CMK (cell line): ENCODE results near the gene DNAJB5.
A peak's percentile ranks its signal among the peaks of the same experiment; 100 is the strongest.
"Not testable (repeated sequence)": the region's sequence is repeated elsewhere in the genome, so short reads cannot be mapped to it uniquely, and the experiment has no call there.

Experiments
- DNase-seq: peaks from one replicate; pipeline ENCODE4 v3.0.0-alpha.2; 2010; ENCODE audit warnings: low read depth

DNAJB5 gene

GRCh38 chr9:34989003-34989945 is at the start of gene DNAJB5:
DNAJB5 (plus strand) TSS chr9:34989745; CDS start chr9:34990631, 886 bp downstream.
- DNase-seq, result peak; percentile 98

GRCh38 chr9:34939989-34940388 is 49.6 kb upstream of the DNAJB5 start:
- DNase-seq, result not testable (repeated sequence)

- no peak for DNase-seq
Observed at GRCh38 chr9:34948451-34948850, 41.1 kb upstream of the DNAJB5 start.

GRCh38 chr9:34954225-34954624 is 35.3 kb upstream of the DNAJB5 start:
- DNase-seq, result no peak

- not testable (repeated sequence) for DNase-seq
Observed at GRCh38 chr9:34956066-34956465, 33.5 kb upstream of the DNAJB5 start.

- DNase-seq, result no peak
Observed at GRCh38 chr9:34956648-34957047, 32.9 kb upstream of the DNAJB5 start.

- no peak for DNase-seq
Observed at GRCh38 chr9:34957492-34958410, 31.8 kb upstream of the DNAJB5 start, which contains the start of gene PHF24. PHF24 (plus strand) TSS chr9:34958285; CDS start chr9:34971299, 13,014 bp downstream.

GRCh38 chr9:34958411-34958982 is 31.0 kb upstream of the DNAJB5 start:
- no peak for DNase-seq

- DNase-seq, result no peak
Observed at GRCh38 chr9:34959461-34959860, 30.1 kb upstream of the DNAJB5 start.

- DNase-seq, result no peak
Observed at GRCh38 chr9:34961574-34962490, 27.7 kb upstream of the DNAJB5 start.

- no peak for DNase-seq
Observed at GRCh38 chr9:34962546-34962945, 27.0 kb upstream of the DNAJB5 start.

- DNase-seq, result no peak
Observed at GRCh38 chr9:34963552-34963951, 26.0 kb upstream of the DNAJB5 start.

GRCh38 chr9:34964458-34964857 is 25.1 kb upstream of the DNAJB5 start:
- no peak for DNase-seq

- no peak for DNase-seq
Observed at GRCh38 chr9:34971146-34971811, 18.3 kb upstream of the DNAJB5 start.

- DNase-seq, result no peak
Observed at GRCh38 chr9:34974664-34975063, 14.9 kb upstream of the DNAJB5 start.

- no peak for DNase-seq
Observed at GRCh38 chr9:34976441-34976840, 13.1 kb upstream of the DNAJB5 start.

- DNase-seq, result no peak
Observed at GRCh38 chr9:34976992-34977391, 12.6 kb upstream of the DNAJB5 start.

GRCh38 chr9:34980181-34980761 is 9.3 kb upstream of the DNAJB5 start:
- DNase-seq, result no peak

- no peak for DNase-seq
Observed at GRCh38 chr9:34982361-34982760, 7.2 kb upstream of the DNAJB5 start.

GRCh38 chr9:34983209-34983608 is 6.3 kb upstream of the DNAJB5 start:
- no peak for DNase-seq
